NCI-H82 (cell line): ENCODE results near the gene NEK2.
A peak's percentile ranks its signal among the peaks of the same experiment; 100 is the strongest.
"Not testable (repeated sequence)": the region's sequence is repeated elsewhere in the genome, so short reads cannot be mapped to it uniquely, and the experiment has no call there.

ENCODE experiments used
- DNase-seq: peaks from one replicate; lab custom pipeline; 2025; lab: John Stamatoyannopoulos, UW

The NEK2 gene

GRCh38 chr1:211695135-211695816 is 19.9 kb upstream of the NEK2 start:
- no peak for DNase-seq

DNA sequence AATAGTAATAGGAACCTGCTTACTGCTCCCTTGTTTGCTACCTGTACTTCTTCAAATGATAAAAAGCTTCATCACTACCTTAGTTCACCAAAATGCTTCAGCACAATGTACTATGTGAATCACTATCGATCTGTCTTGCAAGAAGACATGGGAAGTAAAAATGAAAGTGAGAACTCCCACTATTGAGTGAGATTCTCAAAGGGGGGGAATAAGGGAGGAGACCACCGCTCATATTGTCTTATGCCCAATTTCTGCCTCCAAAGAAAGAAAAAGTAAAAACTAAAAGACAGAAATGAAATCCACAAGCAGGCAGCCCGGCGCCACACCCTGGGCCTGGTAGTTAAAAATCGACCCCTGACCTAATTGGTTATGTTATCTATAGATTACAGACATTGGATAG is 18.5 kb upstream of the NEK2 start:
- not testable (repeated sequence) for DNase-seq

DNA sequence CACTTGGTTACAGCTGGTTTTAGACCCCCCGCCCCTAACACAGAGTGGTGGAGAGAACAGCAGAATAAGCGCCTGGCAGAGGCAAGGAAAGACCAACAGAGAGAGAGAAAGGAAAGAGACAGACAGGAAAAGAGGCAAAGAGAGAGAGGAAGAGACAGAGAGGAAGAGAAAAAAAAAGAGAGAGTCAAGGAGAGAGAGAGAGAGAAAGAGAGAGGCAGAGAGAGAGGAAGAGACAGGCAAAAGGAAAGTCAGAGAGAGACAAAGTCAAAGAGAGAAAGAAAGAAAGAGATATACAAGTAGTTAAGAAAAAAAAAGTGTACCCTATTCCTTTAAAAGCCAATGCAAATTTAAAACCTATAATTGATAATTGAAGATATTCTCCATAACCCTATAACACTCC is 13.0 kb upstream of the NEK2 start:
- no peak for DNase-seq

GRCh38 chr1:211687462-211688215 is 12.2 kb upstream of the NEK2 start:
- no peak for DNase-seq

GRCh38 chr1:211685823-211686222 is 10.4 kb upstream of the NEK2 start:
- no peak for DNase-seq

GRCh38 chr1:211684791-211685190 is 9.4 kb upstream of the NEK2 start:
- peak; percentile 47 for DNase-seq

- no peak for DNase-seq
Measured at GRCh38 chr1:211684331-211684730, 8.9 kb upstream of the NEK2 start.

DNA sequence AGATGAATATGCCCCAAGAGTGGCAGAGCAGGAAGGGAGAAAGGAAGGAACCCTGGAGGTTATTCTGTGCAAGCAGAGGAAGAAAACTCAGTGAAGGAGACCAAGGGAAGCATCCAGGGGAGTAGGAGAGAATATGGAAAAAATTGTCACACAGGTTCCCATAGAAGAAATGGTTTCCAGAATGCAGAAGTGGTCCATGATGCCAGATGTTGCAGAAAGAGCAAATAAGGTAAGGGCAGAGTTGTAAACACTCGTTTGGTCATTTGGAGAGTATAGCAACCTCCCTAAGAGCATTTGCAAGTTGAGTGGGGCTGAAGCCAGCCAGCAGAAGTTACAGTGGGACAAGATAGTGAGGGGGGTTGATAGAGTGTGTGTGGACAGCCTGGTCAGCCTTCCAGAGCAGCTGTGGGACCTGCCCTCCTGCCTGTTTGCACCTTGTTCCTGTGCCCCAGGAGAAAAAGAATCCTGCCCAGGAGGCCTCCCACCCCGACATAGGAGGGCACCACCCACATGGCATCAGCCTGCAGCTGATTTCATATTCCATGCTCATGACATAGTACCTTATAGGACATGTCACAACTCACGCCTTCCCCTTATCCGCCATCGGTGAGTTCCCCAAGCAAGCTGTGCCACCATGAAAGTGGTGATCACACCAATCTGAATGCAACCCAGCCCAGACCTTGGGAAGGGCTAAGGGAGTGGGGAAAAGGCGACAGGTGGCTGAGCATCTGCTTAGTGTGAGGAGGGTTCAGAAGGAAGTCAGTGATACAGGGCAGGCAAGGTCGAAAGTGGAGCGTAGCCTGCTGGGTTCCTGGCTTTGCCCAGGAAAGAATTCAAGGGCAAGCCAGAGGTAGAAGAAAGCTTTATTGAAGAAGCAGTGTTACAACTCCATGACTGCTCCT is 8.2 kb upstream of the NEK2 start:
- DNase-seq: peak; percentile 97

GRCh38 chr1:211682186-211682585 is 6.8 kb upstream of the NEK2 start:
- DNase-seq: not testable (repeated sequence)

DNA sequence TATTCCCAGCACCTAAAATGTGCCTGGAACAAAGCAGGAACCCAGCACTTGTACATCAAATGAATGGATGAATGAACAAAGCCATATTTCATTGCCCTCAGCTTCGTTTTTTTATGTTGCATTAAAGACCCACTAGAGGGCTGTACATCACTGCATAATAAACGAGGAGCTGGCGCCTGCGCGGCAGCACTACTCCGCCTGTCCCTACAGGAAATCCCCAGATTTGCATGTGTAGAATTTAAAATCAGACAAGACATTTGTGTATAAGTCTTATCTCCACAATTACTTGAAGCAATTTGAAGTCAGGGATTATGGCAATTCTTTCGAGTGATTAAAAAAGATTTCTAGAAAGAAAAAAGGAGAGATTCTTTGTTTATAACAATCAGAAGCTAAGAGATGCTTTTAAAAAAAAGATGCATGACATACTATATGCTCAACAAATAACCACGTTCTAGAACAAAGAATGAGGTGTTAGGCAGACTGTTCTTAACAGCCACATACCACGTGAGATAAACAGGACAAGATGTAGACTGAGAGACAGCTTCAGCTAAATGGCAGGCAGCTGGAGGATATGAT is 5.4 kb upstream of the NEK2 start:
- DNase-seq: peak; percentile 98

DNA sequence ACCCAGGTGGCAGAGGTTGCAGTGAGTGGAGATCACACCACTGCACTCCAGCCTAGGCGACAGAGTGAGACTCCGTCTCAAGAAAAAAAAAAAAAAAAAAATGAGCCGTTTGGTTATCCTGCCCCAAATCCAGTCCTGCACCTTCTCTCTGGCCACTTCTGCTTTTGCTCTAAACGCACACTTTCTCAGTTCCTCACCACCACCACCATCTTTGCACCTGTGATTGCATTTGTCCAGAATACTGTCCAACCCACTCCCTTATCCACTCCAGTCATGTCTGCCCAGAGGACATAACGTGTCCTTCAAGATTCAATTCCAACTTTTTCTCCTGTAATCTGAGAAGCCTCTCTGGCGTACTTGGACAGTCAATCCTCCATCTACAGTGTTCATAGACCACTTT is 2.2 kb upstream of the NEK2 start:
- DNase-seq: no peak

DNA sequence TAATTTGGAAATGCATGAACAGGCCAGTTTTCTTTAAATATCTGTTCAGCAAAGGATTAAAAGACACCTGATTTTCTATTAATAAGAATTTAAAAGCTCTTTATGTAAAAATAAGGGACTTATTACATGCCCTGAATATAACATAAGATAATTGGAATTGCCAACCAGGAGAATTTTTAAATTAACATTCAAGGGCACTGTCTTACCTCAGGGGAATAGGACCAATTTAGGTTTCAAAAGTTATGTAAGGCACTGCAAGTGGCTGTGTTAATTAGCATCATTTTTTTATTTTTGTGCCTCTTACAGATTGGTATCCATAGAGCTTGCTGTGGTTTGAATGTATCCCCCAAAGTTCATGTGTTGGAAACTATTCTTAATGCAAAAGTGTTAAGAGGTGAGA is 1.3 kb upstream of the NEK2 start:
- no peak for DNase-seq

GRCh38 chr1:211676106-211676583 is 724 bp upstream of the NEK2 start:
- DNase-seq: no peak

GRCh38 chr1:211667065-211667617 is 8.3 kb downstream of the NEK2 start:
- DNase-seq: no peak

GRCh38 chr1:211660718-211661222 is 14.7 kb downstream of the NEK2 start:
- no peak for DNase-seq

- DNase-seq: no peak
Measured at GRCh38 chr1:211656728-211657127, 18.7 kb downstream of the NEK2 start.

- DNase-seq: peak; percentile 96
Measured at GRCh38 chr1:211654838-211655787, 20.3 kb downstream of the NEK2 start.

DNA sequence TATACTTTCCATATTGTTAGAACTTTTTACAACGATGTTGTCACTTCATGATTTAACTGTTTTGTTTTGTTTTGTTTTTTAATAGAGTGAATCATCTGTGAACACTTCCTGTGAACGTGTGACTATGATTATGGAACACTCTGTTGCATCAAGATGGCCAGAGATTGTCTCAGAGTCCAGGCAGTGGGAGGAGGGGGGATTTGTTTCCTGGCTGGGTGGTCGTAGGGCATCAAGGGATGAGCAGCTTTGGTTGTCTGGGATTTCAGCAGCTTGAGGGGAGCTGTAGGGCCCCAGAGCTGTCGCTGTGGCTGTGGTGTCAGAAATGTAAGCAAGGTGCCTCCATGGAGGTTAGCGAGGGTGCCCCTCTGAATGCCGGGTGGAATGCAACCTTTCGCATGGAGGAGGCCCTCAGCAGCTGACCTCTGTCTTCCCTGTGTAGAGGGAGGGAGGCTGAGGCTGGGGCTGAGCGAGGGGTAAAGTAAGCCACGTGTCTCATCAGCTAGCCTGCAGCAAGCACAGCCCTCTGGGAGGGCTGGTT is 21.4 kb downstream of the NEK2 start:
- DNase-seq: no peak

GRCh38 chr1:211653293-211653692 is 22.1 kb downstream of the NEK2 start:
- DNase-seq: no peak

DNA sequence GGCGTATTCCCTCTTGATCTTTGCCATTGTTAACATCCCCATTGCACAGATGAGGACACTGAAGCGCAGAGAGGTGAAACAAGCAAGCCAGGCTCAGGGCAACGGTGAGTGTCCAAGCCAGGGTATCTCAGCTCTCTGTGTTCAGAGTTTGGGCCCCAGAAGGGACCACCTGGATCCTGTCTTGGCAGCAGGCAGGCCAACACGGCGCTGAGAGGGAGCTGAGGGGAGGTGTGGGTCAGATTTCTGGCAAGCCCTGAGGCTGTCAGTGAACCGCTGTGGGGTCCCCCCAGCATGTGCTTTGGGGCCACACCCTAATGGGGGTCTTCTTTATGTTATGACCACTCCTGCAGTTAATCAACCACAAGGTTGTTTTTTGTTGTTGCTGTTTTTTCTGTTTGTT is 23.1 kb downstream of the NEK2 start:
- no peak for DNase-seq
